Left forelimb (tissue), 1 donor: ENCODE measurements around the gene OR13D1.
"Not testable (repeated sequence)": the region's sequence is repeated elsewhere in the genome, so short reads cannot be mapped to it uniquely, and the experiment has no call there.

Source experiments
- DNase-seq: peaks from one replicate; pipeline ENCODE4 v3.0.0-alpha.2; 2018; ENCODE audit warnings: low spot score

Gene OR13D1

GRCh38 chr9:104694218-104694617 lies at the start of gene OR13D1:
Gene OR13D1, plus strand, starts transcription at chr9:104694518. Its CDS starts 0 bp downstream, at chr9:104694518.
- no peak for DNase-seq

- DNase-seq, result no peak
Observed at GRCh38 chr9:104658496-104659195, 35.7 kb upstream of the OR13D1 start.

- no peak for DNase-seq
Observed at GRCh38 chr9:104675611-104676010, 18.7 kb upstream of the OR13D1 start.

- DNase-seq, result no peak
Observed at GRCh38 chr9:104682642-104683041, 11.7 kb upstream of the OR13D1 start.

GRCh38 chr9:104686081-104686480 lies 8.2 kb upstream of the OR13D1 start:
- DNase-seq, result no peak

GRCh38 chr9:104700306-104700705 lies 6.0 kb downstream of the OR13D1 start:
- DNase-seq, result no peak

- DNase-seq, result not testable (repeated sequence)
Observed at GRCh38 chr9:104708737-104709136, 14.4 kb downstream of the OR13D1 start.

- DNase-seq, result no peak
Observed at GRCh38 chr9:104711604-104712003, 17.3 kb downstream of the OR13D1 start.

- no peak for DNase-seq
Observed at GRCh38 chr9:104725014-104725413, 30.7 kb downstream of the OR13D1 start.

GRCh38 chr9:104738452-104738851 lies 44.1 kb downstream of the OR13D1 start:
- DNase-seq, result no peak

GRCh38 chr9:104740621-104741020 lies 46.3 kb downstream of the OR13D1 start:
- DNase-seq, result no peak

- DNase-seq, result no peak
Observed at GRCh38 chr9:104743376-104743985, 49.2 kb downstream of the OR13D1 start.
